ENCODE measurements around the gene RBM46. TPM values are rescaled to one million over a fixed set of nuclear protein-coding genes. Genes with fewer than 3 reads are reported as not detected.

RBM46 gene
- total RNA-seq, 1 experiment from 2014 or later, result not detected

DNA sequence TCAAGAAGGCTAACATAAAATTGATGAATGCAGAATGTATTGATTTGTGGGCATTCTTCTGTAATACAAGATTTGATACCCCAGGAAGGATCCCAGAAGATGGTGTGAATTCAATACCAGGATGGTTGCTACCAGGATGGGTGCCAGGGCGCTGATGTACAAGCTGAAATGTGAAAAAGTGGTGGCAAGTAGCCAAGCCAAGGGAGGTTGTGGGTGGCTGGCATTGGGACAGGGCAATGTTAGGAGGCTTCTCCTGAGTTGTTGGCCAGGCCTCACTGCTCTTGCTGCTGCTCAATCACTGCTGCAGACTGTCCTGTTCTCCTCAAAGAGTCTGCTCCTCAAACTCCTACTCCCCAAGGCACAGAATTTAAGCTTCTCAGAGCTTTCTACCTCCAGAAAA, 77.1 kb downstream of the RBM46 start:
- TF ChIP-seq EZH2 (IDR thresholded peaks at IDR 0.05; ENCODE audit: low read depth) (no peak), CTCF (conservative IDR thresholded peaks at IDR 0.05) (no peak)
- no peak overlapping the region for H2AFZ ChIP-seq
- no peaks in the 10 kb centered on the region for H3K27me3 ChIP-seq (ENCODE audit: insufficient read depth, low read depth)
- intact Hi-C loops (cut with micrococcal nuclease; ENCODE audit: unreplicated experiment), result no loop called here
- no peaks in the 10 kb centered on the region for H3K9me2 ChIP-seq (ENCODE audit: insufficient read depth)
- H3K4me3 ChIP-seq, result no peak overlapping the region
- no peaks in the 10 kb centered on the region for H3K36me3 ChIP-seq (ENCODE audit: low read depth)
- no peak for DNase-seq
- no peak overlapping the region for H3K4me2 ChIP-seq
- H4K20me1 ChIP-seq (ENCODE audit: insufficient read depth), result no peaks in the 10 kb centered on the region
- BruUV-seq (replicated peaks), result no TSS peak
- H3K4me1 ChIP-seq (replicated peaks; ENCODE audit: insufficient read depth), result no peaks in the 10 kb centered on the region
- ChIA-PET CTCF (no interaction called here), POLR2A (ENCODE audit: unreplicated experiment) (no interaction called here)
- H3K79me2 ChIP-seq (ENCODE audit: low read depth), result no peaks in the 10 kb centered on the region
- no peaks in the 10 kb centered on the region for H3F3A ChIP-seq (ENCODE audit: insufficient read depth, low read depth)
- H3K27ac ChIP-seq, result no peak overlapping the region
- H3K9me3 ChIP-seq (ENCODE audit: insufficient read depth, low read depth), result no peaks in the 10 kb centered on the region

GRCh38 chr4:154868414-154869194, 87.5 kb downstream of the RBM46 start:
- no TSS peak for BruUV-seq (replicated peaks)
- H3K4me2 ChIP-seq, result no peak overlapping the region
- POLR2A ChIA-PET (ENCODE audit: unreplicated experiment), result no interaction called here
- no peak overlapping the region for H2AFZ ChIP-seq
- TF ChIP-seq EZH2 (IDR thresholded peaks at IDR 0.05; ENCODE audit: low read depth) (no peak), CTCF (conservative IDR thresholded peaks at IDR 0.05) (no peak)
- intact Hi-C loops (cut with micrococcal nuclease; ENCODE audit: unreplicated experiment), result no loop called here
- DNase-seq, result no peak
- no peaks in the 10 kb centered on the region for H3K4me1 ChIP-seq (replicated peaks; ENCODE audit: insufficient read depth)
- no peaks in the 10 kb centered on the region for H3K79me2 ChIP-seq (ENCODE audit: low read depth)
- H3K4me3 ChIP-seq, result no peak overlapping the region
- H3K27me3 ChIP-seq (ENCODE audit: insufficient read depth, low read depth), result no peaks in the 10 kb centered on the region
- no peaks in the 10 kb centered on the region for H3K36me3 ChIP-seq (ENCODE audit: low read depth)
- H3K9me3 ChIP-seq (ENCODE audit: insufficient read depth, low read depth), result peaks cover 6% of the 10 kb centered on the region
- no peaks in the 10 kb centered on the region for H3F3A ChIP-seq (ENCODE audit: insufficient read depth, low read depth)
- H4K20me1 ChIP-seq (ENCODE audit: insufficient read depth), result no peaks in the 10 kb centered on the region
- CTCF ChIA-PET, result no interaction called here
- no peaks in the 10 kb centered on the region for H3K9me2 ChIP-seq (ENCODE audit: insufficient read depth)
- no peak overlapping the region for H3K27ac ChIP-seq

DNA sequence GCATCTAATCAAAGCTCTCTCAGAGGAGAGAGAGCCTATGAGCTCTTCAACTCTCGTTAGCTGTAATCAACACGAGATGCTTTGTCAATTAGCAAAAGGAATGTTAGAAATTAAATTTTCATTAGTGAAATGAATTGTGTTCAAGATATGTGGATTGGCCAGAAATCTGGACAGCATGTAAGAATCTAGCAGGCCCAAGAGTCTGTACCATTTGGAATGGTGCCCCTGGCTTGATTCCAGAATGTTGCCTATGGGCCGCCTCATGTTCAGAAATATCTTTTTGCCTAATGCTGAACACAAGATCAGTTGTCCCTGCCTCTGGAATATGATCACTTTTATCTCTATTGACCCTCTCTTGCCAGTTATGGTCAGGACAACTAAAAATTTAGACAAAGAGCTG, 88.2 kb downstream of the RBM46 start:
- Histone ChIP-seq H3K4me1 (replicated peaks; ENCODE audit: insufficient read depth) (no peaks in the 10 kb centered on the region), H3K4me3 (no peak overlapping the region), H3K9me3 (ENCODE audit: insufficient read depth, low read depth) (peaks cover 6% of the 10 kb centered on the region), H4K20me1 (ENCODE audit: insufficient read depth) (no peaks in the 10 kb centered on the region), H3F3A (ENCODE audit: insufficient read depth, low read depth) (no peaks in the 10 kb centered on the region), H3K27me3 (ENCODE audit: insufficient read depth, low read depth) (no peaks in the 10 kb centered on the region), H3K36me3 (ENCODE audit: low read depth) (no peaks in the 10 kb centered on the region), H3K9me2 (ENCODE audit: insufficient read depth) (no peaks in the 10 kb centered on the region), H3K4me2 (no peak overlapping the region), H2AFZ (no peak overlapping the region), H3K27ac (no peak overlapping the region), H3K79me2 (ENCODE audit: low read depth) (no peaks in the 10 kb centered on the region)
- intact Hi-C loops (cut with micrococcal nuclease; ENCODE audit: unreplicated experiment), result no loop called here
- no peak for DNase-seq
- ChIA-PET POLR2A (ENCODE audit: unreplicated experiment) (no interaction called here), CTCF (no interaction called here)
- BruUV-seq (replicated peaks), result no TSS peak
- no peak for TF ChIP-seq EZH2 (IDR thresholded peaks at IDR 0.05; ENCODE audit: low read depth)
- no peak for TF ChIP-seq CTCF (conservative IDR thresholded peaks at IDR 0.05)
